Endothelial cell of umbilical vein (primary cell): ENCODE measurements around the gene ADD2.
"Not testable (repeated sequence)": the region's sequence is repeated elsewhere in the genome, so short reads cannot be mapped to it uniquely, and the experiment has no call there.

Experiments used
- CTCF ChIP-seq, 2 donors: IDR thresholded peaks; 1 replicate in 1 of 2; 2 replicates in 1 of 2; pipeline ENCODE4 v1.5.1; 2011; ENCODE audit warnings: low read length in 2 of 2, mild to moderate bottlenecking in 2 of 2, moderate library complexity in 2 of 2, control low read depth in 1 of 2, inconsistent platforms in 1 of 2, low read depth in 1 of 2; ENCODE audit not compliant: insufficient read depth in 1 of 2; ENCODE audit errors: extremely low read depth in 1 of 2
- FOS ChIP-seq: IDR thresholded peaks from 2 replicates; pipeline ENCODE4 v1.6.1; 2011; ENCODE audit warnings: mild to moderate bottlenecking, low read length, moderate library complexity, borderline replicate concordance; ENCODE audit not compliant: insufficient read depth
- GATA2 ChIP-seq: IDR thresholded peaks from 2 replicates; pipeline ENCODE4 v1.7.0; 2011; ENCODE audit warnings: low read depth, mild to moderate bottlenecking, moderate library complexity, mixed read lengths, low read length; ENCODE audit not compliant: insufficient read length, insufficient read depth
- JUN ChIP-seq: IDR thresholded peaks from 2 replicates; pipeline ENCODE4 v1.6.1; 2011; ENCODE audit warnings: borderline replicate concordance, low read depth; ENCODE audit not compliant: insufficient read length, insufficient read depth
- MAX ChIP-seq: IDR thresholded peaks from 2 replicates; pipeline ENCODE4 v1.6.1; 2011; ENCODE audit not compliant: insufficient read depth, insufficient read length
- POLR2A ChIP-seq: IDR thresholded peaks from 2 replicates; pipeline ENCODE4 v1.6.1; 2012; ENCODE audit warnings: low read depth, mild to moderate bottlenecking, control low read depth, low read length
- POLR2AphosphoS5 ChIP-seq: IDR thresholded peaks from 2 replicates; pipeline ENCODE4 v1.6.1; 2012; ENCODE audit warnings: low read depth, mild to moderate bottlenecking, control low read depth, low read length, moderate library complexity; ENCODE audit not compliant: insufficient read depth

- peak; percentile 12 to 19 for TF ChIP-seq CTCF (IDR thresholded peaks at IDR 0.05; ENCODE audit: extremely low read depth in 1 of 2, insufficient read depth in 1 of 2, low read depth in 1 of 2, low read length in 2 of 2)
- not testable (repeated sequence) for TF ChIP-seq POLR2A, FOS, POLR2AphosphoS5, GATA2, MAX, JUN
Observed at GRCh38 chr2:70655211-70655610, 112.8 kb downstream of the ADD2 start.
